ENCODE data around the gene HOXB7.

The HOXB7 gene

DNA sequence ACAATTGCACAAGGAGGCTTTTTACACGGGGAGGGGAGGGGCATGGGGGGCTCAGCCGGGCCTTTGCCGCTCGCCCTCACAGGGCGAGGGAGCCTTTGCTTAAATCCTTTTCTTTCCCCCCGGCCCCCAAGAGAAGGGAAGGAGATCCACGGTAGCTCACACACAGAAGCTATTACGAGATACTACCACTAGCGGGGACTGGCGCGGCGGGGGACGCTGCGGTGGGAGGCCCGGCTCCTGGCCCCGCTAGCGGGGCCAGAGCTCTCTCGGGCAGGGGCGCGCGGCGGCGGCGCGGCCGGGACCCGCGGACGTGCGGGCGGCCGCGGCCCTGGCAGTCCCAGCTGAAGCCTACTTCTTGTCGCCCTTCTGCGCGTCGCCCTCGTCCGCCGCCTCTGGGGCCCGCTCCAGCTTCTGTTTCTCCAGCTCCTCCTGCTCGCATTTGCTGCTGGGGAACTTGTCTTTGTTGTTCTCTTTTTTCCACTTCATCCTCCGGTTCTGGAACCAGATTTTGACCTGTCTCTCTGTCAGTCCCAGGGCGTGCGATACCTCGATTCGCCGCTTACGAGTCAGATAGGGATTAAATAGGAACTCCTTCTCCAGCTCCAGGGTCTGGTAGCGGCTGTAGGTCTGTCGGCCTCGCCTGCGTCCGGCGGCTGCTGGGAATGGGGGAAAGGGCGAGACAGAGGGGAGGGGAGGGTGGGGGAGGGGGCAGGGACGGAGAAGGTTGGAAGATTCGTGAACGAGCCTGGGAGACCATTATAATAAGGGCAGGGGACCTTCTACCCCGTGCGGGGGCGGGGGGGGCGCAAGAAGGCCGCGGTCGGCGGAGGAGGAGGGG lies 2.3 kb upstream of the HOXB7 start:
- Histone ChIP-seq H3K4me1 (ENCODE audit: control insufficient read depth, insufficient read depth, low read length, poor library complexity, severe bottlenecking) (peaks cover 18% of the 10 kb centered on the region), H3K36me3 (ENCODE audit: control insufficient read depth, insufficient read depth, low read length) (no peaks in the 10 kb centered on the region), H3K9me3 (ENCODE audit: control insufficient read depth, low read length) (no peaks in the 10 kb centered on the region), H3K4me3 (ENCODE audit: extremely low read depth, insufficient read depth, low read length, poor library complexity, severe bottlenecking) (peak overlapping the region; percentile 45), H3K27ac (ENCODE audit: low read depth, low read length, severe bottlenecking) (peak overlapping the region; percentile 83)
- WGBS, 2 experiments (ENCODE audit: insufficient coverage in 2 of 2): 1% methylated on average over 38 to 51 of the region's 67 CpGs

DNA sequence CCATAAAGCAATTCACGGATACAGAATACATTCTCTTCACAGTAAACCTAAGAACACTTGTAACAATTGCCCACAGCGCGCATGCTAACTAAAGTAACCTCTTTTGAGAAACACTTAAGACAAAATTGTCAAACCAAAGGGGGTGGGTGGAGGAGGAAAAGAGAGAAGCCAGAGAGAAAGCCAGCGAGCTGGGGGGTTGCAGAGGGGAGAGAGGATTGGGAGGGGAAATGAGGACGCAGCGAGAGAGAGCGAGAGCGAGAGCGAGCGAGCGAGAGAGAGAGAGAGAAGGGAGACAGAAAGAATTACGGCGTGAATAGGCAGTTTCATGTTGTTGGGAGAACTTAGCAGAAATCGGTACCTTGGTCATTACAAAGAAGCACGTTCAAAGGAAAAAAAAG lies 1.6 kb upstream of the HOXB7 start:
- peaks cover 18% of the 10 kb centered on the region for H3K4me1 ChIP-seq (ENCODE audit: control insufficient read depth, insufficient read depth, low read length, poor library complexity, severe bottlenecking)
- peak overlapping the region; percentile 45 for H3K4me3 ChIP-seq (ENCODE audit: extremely low read depth, insufficient read depth, low read length, poor library complexity, severe bottlenecking)
- peak overlapping the region; percentile 83 for H3K27ac ChIP-seq (ENCODE audit: low read depth, low read length, severe bottlenecking)
- 0 to 1% methylated on average over 12 of the region's 15 CpGs for WGBS, 2 experiments (ENCODE audit: insufficient coverage in 2 of 2)
- no peaks in the 10 kb centered on the region for H3K36me3 ChIP-seq (ENCODE audit: control insufficient read depth, insufficient read depth, low read length)
- H3K9me3 ChIP-seq (ENCODE audit: control insufficient read depth, low read length): no peaks in the 10 kb centered on the region

DNA sequence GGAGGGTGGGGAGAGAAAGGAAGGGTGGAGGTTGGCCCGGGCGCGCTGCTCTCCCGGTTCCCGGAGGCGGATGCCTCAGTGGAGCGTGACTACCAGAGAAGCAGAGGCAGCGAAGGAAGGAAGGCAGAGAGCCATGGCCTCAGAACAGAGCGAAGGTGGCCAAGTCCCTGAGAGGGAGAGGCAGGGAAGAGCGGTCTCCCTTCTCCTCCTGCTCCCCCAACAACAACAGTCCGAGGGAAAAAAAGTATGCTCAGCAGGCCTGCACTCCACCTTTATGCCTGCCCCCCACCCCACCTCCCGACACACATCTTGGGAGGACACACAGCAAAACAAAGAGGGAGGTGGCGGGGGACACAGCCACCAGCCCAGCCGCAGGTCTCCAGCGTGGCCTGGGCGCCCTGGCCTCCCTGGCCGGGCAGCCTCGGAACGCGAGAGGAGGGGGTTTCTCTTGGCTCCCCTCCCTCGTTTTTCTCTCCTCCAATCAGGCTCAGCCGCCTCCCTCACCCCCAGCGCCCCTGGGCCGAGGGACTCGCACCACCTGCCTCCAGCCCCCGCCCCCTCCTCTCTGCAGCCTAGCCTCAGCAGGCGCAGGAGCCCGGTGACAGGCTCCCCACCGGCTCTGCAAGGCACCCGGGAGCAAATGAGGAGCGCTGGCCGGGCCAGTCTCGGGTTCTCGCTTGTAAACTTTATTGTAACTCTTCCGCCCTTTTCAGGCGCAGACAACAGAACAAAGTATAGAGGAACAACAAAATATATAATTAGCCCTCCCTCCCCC lies 1.1 kb upstream of the HOXB7 start:
- Histone ChIP-seq H3K9me3 (ENCODE audit: control insufficient read depth, low read length) (no peaks in the 10 kb centered on the region), H3K4me1 (ENCODE audit: control insufficient read depth, insufficient read depth, low read length, poor library complexity, severe bottlenecking) (peaks cover 18% of the 10 kb centered on the region), H3K4me3 (ENCODE audit: extremely low read depth, insufficient read depth, low read length, poor library complexity, severe bottlenecking) (peak overlapping the region; percentile 45), H3K27ac (ENCODE audit: low read depth, low read length, severe bottlenecking) (peak overlapping the region; percentile 83), H3K36me3 (ENCODE audit: control insufficient read depth, insufficient read depth, low read length) (no peaks in the 10 kb centered on the region)
- 3 to 4% methylated on average over 13 to 21 of the region's 36 CpGs for WGBS, 2 experiments (ENCODE audit: insufficient coverage in 2 of 2)

DNA sequence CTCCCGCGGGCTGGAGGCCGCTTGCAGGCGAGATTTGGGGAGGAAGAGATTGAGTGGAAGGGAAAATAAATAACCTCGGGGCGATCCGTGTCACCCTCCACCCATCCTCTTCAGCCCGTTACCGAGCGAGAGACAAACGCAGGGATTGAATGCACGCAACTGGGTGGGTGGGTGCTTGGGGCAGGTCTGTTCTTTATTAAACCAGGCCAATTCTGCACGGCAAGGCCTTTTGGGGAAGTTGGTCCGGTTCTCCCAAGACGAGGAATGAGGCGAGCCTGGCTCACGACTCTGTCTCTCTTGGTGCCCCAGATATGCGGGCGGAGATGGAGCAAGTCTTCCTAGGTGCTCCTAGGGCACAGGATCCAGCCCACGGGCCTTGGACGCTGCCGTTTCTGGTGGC lies 396 bp upstream of the HOXB7 start:
- no peaks in the 10 kb centered on the region for H3K9me3 ChIP-seq (ENCODE audit: control insufficient read depth, low read length)
- no peaks in the 10 kb centered on the region for H3K36me3 ChIP-seq (ENCODE audit: control insufficient read depth, insufficient read depth, low read length)
- peaks cover 18% of the 10 kb centered on the region for H3K4me1 ChIP-seq (ENCODE audit: control insufficient read depth, insufficient read depth, low read length, poor library complexity, severe bottlenecking)
- peak overlapping the region; percentile 83 for H3K27ac ChIP-seq (ENCODE audit: low read depth, low read length, severe bottlenecking)
- peak overlapping the region; percentile 45 for H3K4me3 ChIP-seq (ENCODE audit: extremely low read depth, insufficient read depth, low read length, poor library complexity, severe bottlenecking)
- 6 to 8% methylated on average over 11 to 17 of the region's 22 CpGs for WGBS, 2 experiments (ENCODE audit: insufficient coverage in 2 of 2)

DNA sequence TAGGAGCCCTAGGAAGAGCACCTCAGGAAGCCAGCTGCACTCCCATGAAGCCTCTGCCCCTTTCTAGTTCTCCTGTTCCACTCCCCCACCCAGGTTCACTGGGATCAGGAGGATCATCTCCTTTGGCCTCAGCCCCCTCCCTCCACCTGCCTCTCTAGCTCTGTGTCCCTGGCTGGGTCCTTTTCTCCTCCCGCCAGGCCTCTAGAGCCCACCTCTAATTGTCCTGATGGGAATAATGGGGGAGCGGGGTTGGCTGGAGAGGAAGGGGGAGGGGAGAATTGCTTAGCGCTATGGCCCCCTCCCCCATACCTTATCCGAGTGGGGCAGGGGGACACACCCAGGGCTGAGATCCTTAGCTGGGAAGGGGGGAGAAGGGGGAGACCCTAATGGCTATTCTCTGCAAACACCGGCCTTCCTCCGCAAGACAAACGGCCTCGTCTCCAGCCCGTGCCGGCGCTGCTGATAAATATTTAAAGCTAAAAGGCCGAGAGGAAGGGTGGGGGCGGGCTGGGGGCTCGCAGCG lies 997 bp downstream of the HOXB7 start:
- H3K36me3 ChIP-seq (ENCODE audit: control insufficient read depth, insufficient read depth, low read length): no peaks in the 10 kb centered on the region
- WGBS, 2 experiments (ENCODE audit: insufficient coverage in 2 of 2): 0% methylated on average over 11 of the region's 15 CpGs; no CpG with 5 or more reads in 1 of the 2 experiments
- H3K9me3 ChIP-seq (ENCODE audit: control insufficient read depth, low read length): no peaks in the 10 kb centered on the region
- peak overlapping the region; percentile 83 for H3K27ac ChIP-seq (ENCODE audit: low read depth, low read length, severe bottlenecking)
- H3K4me1 ChIP-seq (ENCODE audit: control insufficient read depth, insufficient read depth, low read length, poor library complexity, severe bottlenecking): peaks cover 18% of the 10 kb centered on the region
- peak overlapping the region; percentile 45 for H3K4me3 ChIP-seq (ENCODE audit: extremely low read depth, insufficient read depth, low read length, poor library complexity, severe bottlenecking)

DNA sequence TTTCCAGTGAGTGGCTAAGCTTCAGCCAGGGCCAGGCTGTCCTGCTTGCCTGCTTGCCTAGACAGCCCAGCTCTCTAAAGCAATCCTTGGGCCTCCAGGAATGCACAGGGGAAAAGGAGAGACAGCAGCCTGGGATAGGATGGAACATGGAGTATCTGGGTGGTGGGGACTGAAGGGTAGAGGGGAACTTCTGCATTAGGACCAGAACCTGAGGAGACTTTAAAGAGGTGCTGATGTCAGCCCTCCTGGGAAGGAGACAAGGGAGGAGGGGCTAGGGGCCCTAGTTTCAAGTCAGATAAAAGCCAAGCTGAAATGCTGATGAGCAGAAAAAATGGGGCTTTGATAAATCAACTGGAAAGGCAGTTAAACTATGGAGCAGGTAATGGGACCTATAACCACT lies 1.8 kb downstream of the HOXB7 start:
- H3K9me3 ChIP-seq (ENCODE audit: control insufficient read depth, low read length): no peaks in the 10 kb centered on the region
- no peak overlapping the region for H3K4me3 ChIP-seq (ENCODE audit: extremely low read depth, insufficient read depth, low read length, poor library complexity, severe bottlenecking)
- H3K4me1 ChIP-seq (ENCODE audit: control insufficient read depth, insufficient read depth, low read length, poor library complexity, severe bottlenecking): peaks cover 18% of the 10 kb centered on the region
- no peaks in the 10 kb centered on the region for H3K36me3 ChIP-seq (ENCODE audit: control insufficient read depth, insufficient read depth, low read length)
- peak overlapping the region; percentile 83 for H3K27ac ChIP-seq (ENCODE audit: low read depth, low read length, severe bottlenecking)

DNA sequence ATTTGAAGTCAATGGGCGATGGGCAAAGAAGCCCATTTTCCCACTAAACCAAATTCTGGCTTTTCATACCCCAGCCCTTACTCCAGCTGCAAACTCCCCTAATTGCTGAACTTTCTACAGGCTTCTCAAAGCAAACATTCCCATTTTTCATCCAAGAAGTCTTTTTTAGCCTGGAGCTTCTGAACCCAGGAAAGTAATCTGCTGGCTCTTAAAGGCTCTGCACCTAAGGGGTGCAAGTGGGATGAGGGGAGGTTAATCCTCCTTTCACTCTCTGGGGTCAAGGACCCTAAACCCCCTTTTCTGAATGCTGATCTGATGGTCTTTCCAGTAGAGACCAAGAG lies 2.4 kb downstream of the HOXB7 start:
- WGBS, 2 experiments (ENCODE audit: insufficient coverage in 2 of 2): 100% methylated on average over 1 of the region's 1 CpG; no CpG with 5 or more reads in 1 of the 2 experiments
- peak overlapping the region; percentile 83 for H3K27ac ChIP-seq (ENCODE audit: low read depth, low read length, severe bottlenecking)
- H3K36me3 ChIP-seq (ENCODE audit: control insufficient read depth, insufficient read depth, low read length): no peaks in the 10 kb centered on the region

DNA sequence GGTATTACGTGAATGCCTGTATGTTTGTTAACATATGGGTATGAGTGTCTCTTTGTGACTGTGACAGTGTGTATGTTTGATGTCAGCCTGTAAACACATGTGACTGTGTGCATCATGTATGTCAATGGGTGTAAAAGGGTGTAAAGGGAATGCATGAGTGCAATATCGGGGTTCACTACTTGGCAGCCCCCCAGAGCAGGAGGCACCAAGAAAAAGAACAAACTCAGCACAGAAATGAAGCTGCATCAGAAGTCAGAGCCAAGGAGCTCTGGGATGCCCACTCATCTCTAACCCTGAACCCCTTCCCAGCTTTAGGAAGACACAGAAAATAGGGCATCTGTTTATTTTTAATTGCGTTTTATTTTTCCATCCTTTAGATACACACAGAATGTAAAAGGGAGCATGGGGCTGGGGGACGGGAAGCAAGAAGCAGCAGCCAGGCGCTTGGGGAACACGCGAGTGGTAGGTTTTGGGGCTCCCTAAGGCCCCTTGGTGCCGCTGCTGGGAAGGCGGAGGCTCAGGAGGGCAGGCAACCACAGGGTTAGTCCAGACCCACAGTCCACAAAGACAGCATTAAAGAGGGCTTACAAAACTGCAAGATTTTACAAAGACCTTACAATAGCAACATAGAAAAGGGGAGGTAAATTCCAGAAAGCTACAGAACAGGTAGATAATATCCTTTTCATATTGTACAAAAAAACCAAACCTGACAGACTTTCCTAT lies 3.8 kb downstream of the HOXB7 start:
- H3K4me3 ChIP-seq (ENCODE audit: extremely low read depth, insufficient read depth, low read length, poor library complexity, severe bottlenecking): no peak overlapping the region
- H3K27ac ChIP-seq (ENCODE audit: low read depth, low read length, severe bottlenecking): peak overlapping the region; percentile 73
- WGBS, 2 experiments (ENCODE audit: insufficient coverage in 2 of 2): 21 to 41% methylated on average over 5 to 6 of the region's 9 CpGs
- H3K9me3 ChIP-seq (ENCODE audit: control insufficient read depth, low read length): no peaks in the 10 kb centered on the region
- H3K36me3 ChIP-seq (ENCODE audit: control insufficient read depth, insufficient read depth, low read length): no peaks in the 10 kb centered on the region
- peaks cover 18% of the 10 kb centered on the region for H3K4me1 ChIP-seq (ENCODE audit: control insufficient read depth, insufficient read depth, low read length, poor library complexity, severe bottlenecking)

More for the DNA sequence above, 2.4 kb downstream of the HOXB7 start:
- Histone ChIP-seq H3K4me1 (ENCODE audit: control insufficient read depth, insufficient read depth, low read length, poor library complexity, severe bottlenecking) (peaks cover 18% of the 10 kb centered on the region), H3K4me3 (ENCODE audit: extremely low read depth, insufficient read depth, low read length, poor library complexity, severe bottlenecking) (no peak overlapping the region), H3K9me3 (ENCODE audit: control insufficient read depth, low read length) (no peaks in the 10 kb centered on the region)

DNA sequence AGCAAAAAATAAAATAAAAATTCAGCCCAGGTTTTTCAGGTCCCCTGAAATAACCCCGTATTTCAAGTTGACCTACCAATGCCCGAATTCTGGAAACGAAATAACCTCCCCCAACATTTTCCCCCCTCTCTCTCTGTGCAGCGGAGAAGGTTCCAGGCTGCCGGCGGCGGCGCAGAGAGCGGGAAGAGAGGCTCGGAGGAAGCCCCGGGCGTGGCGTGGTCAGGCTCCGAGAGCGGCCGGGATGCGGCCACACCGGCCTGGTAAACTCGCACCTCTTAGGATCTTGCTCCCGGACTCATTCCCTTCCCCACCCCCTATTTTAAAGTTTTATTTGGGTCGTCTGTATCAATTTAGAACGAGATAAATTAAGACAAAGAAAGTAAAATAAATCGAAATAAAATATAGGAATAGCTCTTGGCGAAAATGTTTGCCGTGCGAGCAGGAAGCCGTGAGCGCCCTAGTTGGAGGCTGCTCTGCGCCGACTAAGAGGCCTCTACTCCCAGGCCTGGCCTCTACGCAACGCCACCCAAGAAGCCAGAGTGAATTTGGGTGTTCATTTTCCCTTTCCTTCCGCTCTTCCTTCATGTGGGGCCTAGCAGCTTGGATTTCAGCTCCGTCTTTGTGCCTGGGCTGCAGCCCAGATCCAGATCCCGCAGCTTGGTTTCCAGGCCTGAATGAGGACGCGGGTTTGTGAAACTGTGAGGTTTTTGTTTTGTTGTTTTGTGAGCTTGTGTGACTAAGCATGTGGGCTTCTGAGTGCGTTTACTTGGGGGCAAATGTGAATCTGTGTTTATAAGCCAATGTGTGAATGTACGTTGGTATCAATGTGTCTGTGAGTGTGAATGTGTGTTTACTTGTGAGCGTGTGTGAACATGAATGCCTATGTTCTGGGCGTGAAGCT lies 4.6 kb downstream of the HOXB7 start:
- WGBS, 2 experiments (ENCODE audit: insufficient coverage in 2 of 2): 10 to 13% methylated on average over 23 of the region's 41 CpGs
- H3K27ac ChIP-seq (ENCODE audit: low read depth, low read length, severe bottlenecking): peak overlapping the region; percentile 73
- H3K4me3 ChIP-seq (ENCODE audit: extremely low read depth, insufficient read depth, low read length, poor library complexity, severe bottlenecking): peak overlapping the region; percentile 5

More for the DNA sequence above, 4.6 kb downstream of the HOXB7 start:
- Histone ChIP-seq H3K4me1 (ENCODE audit: control insufficient read depth, insufficient read depth, low read length, poor library complexity, severe bottlenecking) (peaks cover 21% of the 10 kb centered on the region), H3K36me3 (ENCODE audit: control insufficient read depth, insufficient read depth, low read length) (no peaks in the 10 kb centered on the region), H3K9me3 (ENCODE audit: control insufficient read depth, low read length) (no peaks in the 10 kb centered on the region)

All from mesodermal cell (in vitro differentiated cells).